ENCODE data around the gene PSMB7.
A peak's percentile ranks its signal among the peaks of the same experiment; 100 is the strongest.

The PSMB7 gene

DNA sequence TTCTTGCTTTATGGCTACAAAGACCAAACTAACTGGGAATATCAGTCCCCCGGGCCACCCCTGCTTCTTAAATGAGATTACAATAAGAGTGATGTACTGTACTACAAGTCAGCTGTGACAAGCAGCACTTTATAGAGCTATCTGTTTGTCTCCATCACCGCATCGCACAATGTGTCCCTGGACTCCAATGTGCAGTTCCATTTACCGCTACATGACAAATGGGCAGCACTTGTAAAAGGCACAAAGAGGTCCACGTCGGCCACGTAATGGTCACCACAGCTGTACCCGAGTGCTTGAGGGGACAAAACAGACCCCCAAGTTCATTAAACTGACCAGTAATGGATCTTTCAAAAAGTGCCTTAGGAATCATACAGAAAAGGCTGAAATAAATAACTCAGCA lies 54.1 kb downstream of the PSMB7 start:
- peaks cover 3% of the 10 kb centered on the region for H3K9me3 ChIP-seq (ENCODE audit: insufficient read depth, low read depth, low read length)
- no peak overlapping the region for H4K91ac ChIP-seq (ENCODE audit: low read depth, low read length)
- H3K36me3 ChIP-seq (ENCODE audit: control insufficient read depth in 1 of 2, insufficient read depth in 2 of 2, low read length in 2 of 2), result peaks cover 12 to 21% of the 10 kb centered on the region in 2 experiments
- no peaks in the 10 kb centered on the region for H3K79me1 ChIP-seq (ENCODE audit: low read length)
- no peak overlapping the region for H3K4me3 ChIP-seq (ENCODE audit: low read depth, low read length)
- no peak overlapping the region for H3K4ac ChIP-seq (ENCODE audit: low read depth, low read length)
- no peaks in the 10 kb centered on the region for H3K27me3 ChIP-seq (ENCODE audit: insufficient read depth, low read length)
- no peak overlapping the region for H4K8ac ChIP-seq (ENCODE audit: low read depth, low read length)
- H3K14ac ChIP-seq (ENCODE audit: low read length), result no peak overlapping the region
- no peak overlapping the region for H3K18ac ChIP-seq (ENCODE audit: low read length)
- no peak overlapping the region for H2AK5ac ChIP-seq (ENCODE audit: low read length)
- H3K23ac ChIP-seq (ENCODE audit: low read length), result no peak overlapping the region
- H2BK5ac ChIP-seq (ENCODE audit: low read depth, low read length, poor library complexity), result no peak overlapping the region
- H2BK120ac ChIP-seq (ENCODE audit: insufficient read depth, low read length, poor library complexity), result no peak overlapping the region
- no peak overlapping the region for H3K4me2 ChIP-seq (ENCODE audit: low read length)
- peaks cover 4 to 6% of the 10 kb centered on the region in 2 experiments for H3K4me1 ChIP-seq (ENCODE audit: control insufficient read depth in 1 of 2, insufficient read depth in 2 of 2, low read length in 2 of 2)
- DNase-seq, result no peak
- no peak overlapping the region for H2AFZ ChIP-seq (ENCODE audit: insufficient read depth, low read length, poor library complexity)
- H2BK12ac ChIP-seq (ENCODE audit: low read length), result no peak overlapping the region
- no peak overlapping the region for H4K12ac ChIP-seq (ENCODE audit: low read depth, low read length)
- H3K27ac ChIP-seq (ENCODE audit: low read depth, low read length), result no peak overlapping the region
- peaks cover 2% of the 10 kb centered on the region for H3K79me2 ChIP-seq (ENCODE audit: control insufficient read depth, insufficient read depth, low read length, poor library complexity)
- H3K9ac ChIP-seq (ENCODE audit: low read length), result no peak overlapping the region
- no CpG with 5 or more reads among the region's 8 CpGs for WGBS (ENCODE audit: extremely low coverage, insufficient coverage, insufficient read length)

DNA sequence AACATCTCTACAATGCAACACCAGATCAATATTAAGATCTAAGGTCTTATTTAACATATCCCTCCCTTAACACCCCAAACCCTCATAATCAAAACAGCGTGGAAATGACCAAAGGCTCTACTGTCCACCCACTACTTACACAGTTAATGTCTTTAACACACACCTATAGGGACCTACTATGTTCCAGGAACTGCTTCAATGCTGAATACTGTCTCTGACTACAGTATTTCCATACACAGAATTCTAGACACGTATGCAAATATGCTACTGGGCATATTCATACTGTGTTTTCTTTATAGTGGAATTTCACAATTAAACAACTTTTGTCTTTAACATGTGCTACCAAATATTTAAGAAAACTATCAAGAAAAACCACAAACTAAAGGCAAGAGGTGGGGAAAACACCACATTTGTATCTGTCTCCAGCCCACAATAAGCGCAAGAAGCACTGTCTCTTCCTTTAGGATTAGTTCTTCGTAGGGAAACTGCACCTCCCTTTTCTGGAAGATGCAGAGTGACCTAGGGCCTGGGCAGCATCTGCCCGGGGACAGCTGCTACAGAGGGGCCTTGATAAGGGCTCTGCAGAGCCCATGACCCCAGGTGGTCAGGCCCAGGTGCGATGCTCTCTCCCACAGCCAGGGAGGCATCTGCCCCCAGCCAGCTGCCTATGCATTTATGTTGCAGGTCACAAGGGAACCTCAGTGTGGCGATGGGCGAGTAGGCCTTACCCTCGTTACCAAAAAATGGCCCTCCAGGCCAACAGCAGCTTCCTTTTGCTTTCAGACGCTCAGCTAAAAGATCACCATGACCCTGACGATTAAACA lies 55.2 kb downstream of the PSMB7 start:
- peaks cover 23 to 29% of the 10 kb centered on the region in 2 experiments for H3K36me3 ChIP-seq (ENCODE audit: control insufficient read depth in 1 of 2, insufficient read depth in 2 of 2, low read length in 2 of 2)
- H2BK120ac ChIP-seq (ENCODE audit: insufficient read depth, low read length, poor library complexity), result no peak overlapping the region
- H2AFZ ChIP-seq (ENCODE audit: insufficient read depth, low read length, poor library complexity), result no peak overlapping the region
- H2BK12ac ChIP-seq (ENCODE audit: low read length), result no peak overlapping the region
- H3K9me3 ChIP-seq (ENCODE audit: insufficient read depth, low read depth, low read length), result peaks cover 3% of the 10 kb centered on the region
- peak overlapping the region; percentile 33 for H3K18ac ChIP-seq (ENCODE audit: low read length)
- H3K4me2 ChIP-seq (ENCODE audit: low read length), result no peak overlapping the region
- no peak overlapping the region for H3K27ac ChIP-seq (ENCODE audit: low read depth, low read length)
- H3K23ac ChIP-seq (ENCODE audit: low read length), result peak overlapping the region; percentile 25
- H4K12ac ChIP-seq (ENCODE audit: low read depth, low read length), result no peak overlapping the region
- H3K27me3 ChIP-seq (ENCODE audit: insufficient read depth, low read length), result no peaks in the 10 kb centered on the region
- peaks cover 2% of the 10 kb centered on the region for H3K79me2 ChIP-seq (ENCODE audit: control insufficient read depth, insufficient read depth, low read length, poor library complexity)
- no peak overlapping the region for H3K9ac ChIP-seq (ENCODE audit: low read length)
- no peak overlapping the region for H2AK5ac ChIP-seq (ENCODE audit: low read length)
- no peak overlapping the region for H4K91ac ChIP-seq (ENCODE audit: low read depth, low read length)
- H3K4me3 ChIP-seq (ENCODE audit: low read depth, low read length), result no peak overlapping the region
- peaks cover 4 to 6% of the 10 kb centered on the region in 2 experiments for H3K4me1 ChIP-seq (ENCODE audit: control insufficient read depth in 1 of 2, insufficient read depth in 2 of 2, low read length in 2 of 2)
- H3K79me1 ChIP-seq (ENCODE audit: low read length), result no peaks in the 10 kb centered on the region
- DNase-seq, result no peak
- H3K4ac ChIP-seq (ENCODE audit: low read depth, low read length), result peak overlapping the region; percentile 21
- H4K8ac ChIP-seq (ENCODE audit: low read depth, low read length), result no peak overlapping the region
- H3K14ac ChIP-seq (ENCODE audit: low read length), result no peak overlapping the region
- H2BK5ac ChIP-seq (ENCODE audit: low read depth, low read length, poor library complexity), result no peak overlapping the region
- no CpG with 5 or more reads among the region's 11 CpGs for WGBS (ENCODE audit: extremely low coverage, insufficient coverage, insufficient read length)

DNA sequence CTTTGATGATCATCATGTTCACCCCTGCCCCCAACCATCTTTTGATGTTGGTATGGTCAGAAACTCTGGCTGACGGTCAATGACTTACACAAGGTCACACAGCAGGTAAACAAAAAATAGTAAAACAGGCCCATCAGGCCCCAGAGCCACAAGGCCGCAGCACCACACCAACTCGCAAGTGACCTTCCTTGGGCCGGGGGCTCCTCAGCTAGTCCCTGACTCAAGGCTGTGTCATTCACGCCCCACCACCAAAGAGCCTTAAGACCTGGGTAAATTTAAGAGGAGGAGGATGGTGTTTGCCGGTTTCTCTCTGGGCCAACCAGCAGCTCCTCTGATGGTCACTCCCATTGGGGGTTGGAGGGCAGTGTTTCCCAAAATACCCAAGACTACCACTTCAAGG lies 55.8 kb downstream of the PSMB7 start:
- no peak overlapping the region for H3K18ac ChIP-seq (ENCODE audit: low read length)
- H3K9me3 ChIP-seq (ENCODE audit: insufficient read depth, low read depth, low read length), result peaks cover 3% of the 10 kb centered on the region
- no peak overlapping the region for H3K23ac ChIP-seq (ENCODE audit: low read length)
- peaks cover 2% of the 10 kb centered on the region for H3K79me2 ChIP-seq (ENCODE audit: control insufficient read depth, insufficient read depth, low read length, poor library complexity)
- no peak overlapping the region for H3K4me3 ChIP-seq (ENCODE audit: low read depth, low read length)
- no peak overlapping the region for H3K14ac ChIP-seq (ENCODE audit: low read length)
- H2AFZ ChIP-seq (ENCODE audit: insufficient read depth, low read length, poor library complexity), result no peak overlapping the region
- no peak overlapping the region for H3K27ac ChIP-seq (ENCODE audit: low read depth, low read length)
- H2AK5ac ChIP-seq (ENCODE audit: low read length), result no peak overlapping the region
- DNase-seq, result no peak
- no CpG with 5 or more reads among the region's 6 CpGs for WGBS (ENCODE audit: extremely low coverage, insufficient coverage, insufficient read length)
- H4K8ac ChIP-seq (ENCODE audit: low read depth, low read length), result no peak overlapping the region
- H3K9ac ChIP-seq (ENCODE audit: low read length), result no peak overlapping the region
- H3K36me3 ChIP-seq (ENCODE audit: control insufficient read depth in 1 of 2, insufficient read depth in 2 of 2, low read length in 2 of 2), result peaks cover 29 to 31% of the 10 kb centered on the region in 2 experiments
- no peak overlapping the region for H3K4me2 ChIP-seq (ENCODE audit: low read length)
- peak overlapping the region; percentile 15 for H3K4ac ChIP-seq (ENCODE audit: low read depth, low read length)
- no peak overlapping the region for H4K12ac ChIP-seq (ENCODE audit: low read depth, low read length)
- H3K79me1 ChIP-seq (ENCODE audit: low read length), result no peaks in the 10 kb centered on the region
- no peak overlapping the region for H2BK12ac ChIP-seq (ENCODE audit: low read length)
- no peak overlapping the region for H2BK5ac ChIP-seq (ENCODE audit: low read depth, low read length, poor library complexity)
- H4K91ac ChIP-seq (ENCODE audit: low read depth, low read length), result no peak overlapping the region
- H2BK120ac ChIP-seq (ENCODE audit: insufficient read depth, low read length, poor library complexity), result no peak overlapping the region
- H3K27me3 ChIP-seq (ENCODE audit: insufficient read depth, low read length), result no peaks in the 10 kb centered on the region
- H3K4me1 ChIP-seq (ENCODE audit: control insufficient read depth in 1 of 2, insufficient read depth in 2 of 2, low read length in 2 of 2), result peaks cover 4 to 6% of the 10 kb centered on the region in 2 experiments

DNA sequence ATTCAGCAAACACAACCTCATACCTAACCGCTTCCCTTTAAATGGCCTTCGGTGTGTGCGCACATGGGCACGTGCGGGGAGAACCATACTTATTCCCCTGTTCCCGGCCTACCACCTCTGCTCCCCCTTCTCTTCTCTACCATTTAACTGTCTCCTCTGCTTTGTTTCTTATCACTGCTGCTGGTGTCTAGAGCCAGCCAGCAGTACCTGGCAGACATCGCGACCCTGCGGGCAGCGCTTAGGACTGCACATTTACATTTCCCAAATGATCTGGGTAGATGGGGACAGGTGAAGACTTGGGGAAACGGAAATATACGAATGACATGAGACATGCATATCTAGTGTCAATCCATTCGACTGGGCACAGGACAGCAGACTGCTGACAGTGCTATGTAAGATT lies 56.6 kb downstream of the PSMB7 start:
- Histone ChIP-seq H2BK12ac (ENCODE audit: low read length) (no peak overlapping the region), H3K9ac (ENCODE audit: low read length) (no peak overlapping the region), H4K8ac (ENCODE audit: low read depth, low read length) (no peak overlapping the region), H2AFZ (ENCODE audit: insufficient read depth, low read length, poor library complexity) (no peak overlapping the region), H3K4me2 (ENCODE audit: low read length) (no peak overlapping the region), H2BK120ac (ENCODE audit: insufficient read depth, low read length, poor library complexity) (no peak overlapping the region), H3K79me2 (ENCODE audit: control insufficient read depth, insufficient read depth, low read length, poor library complexity) (peaks cover 2% of the 10 kb centered on the region), H4K12ac (ENCODE audit: low read depth, low read length) (no peak overlapping the region), H3K27me3 (ENCODE audit: insufficient read depth, low read length) (no peaks in the 10 kb centered on the region), H3K9me3 (ENCODE audit: insufficient read depth, low read depth, low read length) (peaks cover 3% of the 10 kb centered on the region), H3K27ac (ENCODE audit: low read depth, low read length) (no peak overlapping the region), H4K91ac (ENCODE audit: low read depth, low read length) (no peak overlapping the region), H3K14ac (ENCODE audit: low read length) (no peak overlapping the region), H3K36me3 (ENCODE audit: control insufficient read depth in 1 of 2, insufficient read depth in 2 of 2, low read length in 2 of 2) (peaks cover 33 to 35% of the 10 kb centered on the region in 2 experiments), H3K79me1 (ENCODE audit: low read length) (no peaks in the 10 kb centered on the region), H3K4me1 (ENCODE audit: control insufficient read depth in 1 of 2, insufficient read depth in 2 of 2, low read length in 2 of 2) (peaks cover under 1 to 3% of the 10 kb centered on the region in 2 experiments), H3K18ac (ENCODE audit: low read length) (no peak overlapping the region), H3K4ac (ENCODE audit: low read depth, low read length) (no peak overlapping the region), H2AK5ac (ENCODE audit: low read length) (no peak overlapping the region), H3K4me3 (ENCODE audit: low read depth, low read length) (no peak overlapping the region), H2BK5ac (ENCODE audit: low read depth, low read length, poor library complexity) (no peak overlapping the region), H3K23ac (ENCODE audit: low read length) (no peak overlapping the region)
- DNase-seq, result no peak
- no CpG with 5 or more reads among the region's 13 CpGs for WGBS (ENCODE audit: extremely low coverage, insufficient coverage, insufficient read length)
